ENCODE results near the gene CELF5.

CELF5 gene

GRCh38 chr19:3343619-3344502 is 119.4 kb downstream of the CELF5 start:
- no peak for DNase-seq (ENCODE audit: low read depth, low spot score)

GRCh38 chr19:3344608-3345598 is 120.4 kb downstream of the CELF5 start:
- DNase-seq (ENCODE audit: low read depth, low spot score) = no peak

GRCh38 chr19:3345850-3346460 is 121.5 kb downstream of the CELF5 start:
- DNase-seq (ENCODE audit: low read depth, low spot score) = no peak
